Right cardiac atrium (tissue), 5 donors: Measurements from ENCODE around the gene FOXRED1. TPM values are rescaled to one million over a fixed set of nuclear protein-coding genes. Genes with fewer than 3 reads are reported as not detected.
"Not testable (repeated sequence)": the region's sequence is repeated elsewhere in the genome, so short reads cannot be mapped to it uniquely, and the experiment has no call there.

Source experiments
- ATAC-seq, 2 donors: fragments of 200-7000 bp; cut with Tn5 transposase; one replicate each; pipeline versions ENCODE4 v1.8.0 to v1.9.1; 2020; ENCODE audit warnings: moderate library complexity in 2 of 2, mild to moderate bottlenecking in 1 of 2
- DNase-seq, 3 donors: peaks; one replicate each; pipeline ENCODE4 v3.0.0-alpha.2; 2020
- H3K27ac ChIP-seq: one replicate; pipeline ENCODE4 v1.5.1; 2013; ENCODE audit warnings: mild to moderate bottlenecking, low read length, control low read depth, moderate library complexity
- H3K27me3 ChIP-seq: one replicate; pipeline ENCODE4 v1.6.1; 2013; ENCODE audit not compliant: control insufficient read depth, insufficient read depth
- H3K4me1 ChIP-seq: one replicate; pipeline ENCODE4 v1.6.1; 2013; ENCODE audit warnings: low read length; ENCODE audit not compliant: control insufficient read depth, insufficient read depth
- H3K4me3 ChIP-seq: one replicate; pipeline ENCODE4 v1.5.1; 2013; ENCODE audit warnings: low read length, control low read depth
- H3K9me3 ChIP-seq: one replicate; pipeline ENCODE4 v1.6.1; 2013; ENCODE audit warnings: low read length; ENCODE audit not compliant: control insufficient read depth
- WGBS: extraction: QIAGEN DNeasy Blood & Tissue Kit; methylation state at CpG from one replicate; pipeline ENCODE4 v1.1.7; 2013; 5-methylcytosine and 5-hydroxymethylcytosine counted together
- intact Hi-C, 4 donors: fragments of 100-400 bp; cut with DNase I; formaldehyde crosslinking; loops; one replicate each; pipeline versions ENCODE4 v1.11.0 to v1.14.0; 2022 to 2023
- polyA plus RNA-seq: library from polyadenylated mRNA; stranded (reverse); fragments of 200-250 nt; gene quantifications from one replicate; pipeline ENCODE4 v1.2.3, GENCODE V29; 2013
- total RNA-seq, 4 donors: library from RNA; stranded (reverse); fragmentation: NEBNext Ultra II Directional; extraction: Animal tissue kit (Norgen Biotek cat#: 25700); gene quantifications; one replicate each; pipeline ENCODE4 v1.2.1, GENCODE V29; 2021
- donor health status: healthy with polysubstance abuse.
- donor health status: DM: no; HTN: yes; CAD: no.
- donor health status: DM: no; HTN: no; CAD: no.
- donor health status: DM: no; HTN: yes; CAD: no; lungs with severe emphysema.
- donor health status: DM: yes; HTN: yes; CAD: no.

Gene FOXRED1
- total and polyA plus RNA-seq, 5 donors: 23.3 to 34.9 (median 26.6) TPM

DNA sequence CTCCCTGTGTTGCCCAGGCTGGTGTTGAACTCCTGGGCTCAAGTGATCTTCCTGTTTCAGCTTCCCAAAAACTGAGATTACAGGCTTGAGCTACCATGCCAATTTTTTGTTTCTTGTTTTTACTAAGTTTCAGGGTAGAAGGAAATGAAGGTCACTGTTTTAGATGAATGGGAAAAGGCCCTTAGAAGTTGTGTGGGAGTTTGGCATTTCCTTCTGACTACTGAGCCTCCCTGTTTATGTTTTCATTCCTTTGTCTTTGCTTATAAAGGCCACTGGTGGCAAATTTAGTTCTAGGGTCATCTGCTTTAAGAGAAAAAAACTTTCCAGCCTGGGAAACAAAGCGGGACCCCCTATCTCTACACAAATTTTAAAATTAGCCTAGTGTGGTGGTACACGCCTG lies 22.3 kb upstream of the FOXRED1 start:
- no peak overlapping the region for H3K4me3 ChIP-seq
- H3K27ac ChIP-seq: no peak overlapping the region
- no peaks in the 10 kb centered on the region for H3K27me3 ChIP-seq
- peak in 1 of 2 donors; percentile 79 for ATAC-seq
- no peaks in the 10 kb centered on the region for H3K4me1 ChIP-seq
- H3K9me3 ChIP-seq: no peaks in the 10 kb centered on the region
- DNase-seq: no peak
- intact Hi-C loops: no loop called here
- whole genome bisulfite sequencing: 73% methylated on average over 2 of the region's 2 CpGs

DNA sequence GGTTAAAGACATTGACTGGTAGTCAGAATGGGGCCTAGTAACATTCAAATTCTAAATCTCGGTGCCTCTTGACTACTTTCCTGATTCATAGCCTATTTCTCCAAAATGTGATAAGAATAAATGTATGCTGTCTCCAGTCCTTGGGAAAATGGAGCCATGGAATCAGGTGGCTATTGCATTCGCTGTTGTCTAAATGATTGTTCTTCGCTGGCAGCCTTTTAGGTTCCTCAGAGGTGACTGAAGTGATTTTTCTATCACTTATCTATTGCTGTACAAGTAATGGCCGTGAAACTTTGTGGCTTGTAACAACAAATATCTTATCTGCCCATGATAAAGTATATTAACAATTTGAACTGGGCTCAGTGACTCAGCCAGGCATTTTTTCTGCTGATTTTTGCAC lies 15.7 kb upstream of the FOXRED1 start:
- intact Hi-C loops: no loop called here
- Histone ChIP-seq H3K27ac (no peak overlapping the region), H3K9me3 (no peaks in the 10 kb centered on the region), H3K27me3 (no peaks in the 10 kb centered on the region), H3K4me1 (no peaks in the 10 kb centered on the region), H3K4me3 (no peak overlapping the region)
- no peak for ATAC-seq
- 89% methylated on average over 4 of the region's 4 CpGs for WGBS
- no peak for DNase-seq

DNA sequence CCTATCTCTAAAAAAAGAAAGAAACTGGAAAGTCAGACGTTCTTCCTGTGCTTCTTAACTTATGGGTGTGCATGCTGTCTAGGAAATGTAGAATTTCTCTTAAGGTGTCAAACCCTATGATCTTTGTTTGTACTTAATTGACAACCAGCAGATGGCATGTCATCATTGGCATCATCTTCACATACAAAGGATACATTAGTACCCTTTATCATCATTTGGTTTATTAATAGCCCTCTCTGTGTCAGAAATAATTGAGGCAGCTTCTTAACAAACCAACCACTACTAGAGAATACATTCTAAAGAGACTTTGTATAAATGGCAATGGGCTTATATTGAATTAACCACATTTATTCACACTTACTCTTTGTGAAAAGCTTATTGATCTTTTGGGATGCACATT lies 14.1 kb upstream of the FOXRED1 start:
- H3K4me1 ChIP-seq: no peaks in the 10 kb centered on the region
- intact Hi-C loops: no loop called here
- no peak overlapping the region for H3K27ac ChIP-seq

DNA sequence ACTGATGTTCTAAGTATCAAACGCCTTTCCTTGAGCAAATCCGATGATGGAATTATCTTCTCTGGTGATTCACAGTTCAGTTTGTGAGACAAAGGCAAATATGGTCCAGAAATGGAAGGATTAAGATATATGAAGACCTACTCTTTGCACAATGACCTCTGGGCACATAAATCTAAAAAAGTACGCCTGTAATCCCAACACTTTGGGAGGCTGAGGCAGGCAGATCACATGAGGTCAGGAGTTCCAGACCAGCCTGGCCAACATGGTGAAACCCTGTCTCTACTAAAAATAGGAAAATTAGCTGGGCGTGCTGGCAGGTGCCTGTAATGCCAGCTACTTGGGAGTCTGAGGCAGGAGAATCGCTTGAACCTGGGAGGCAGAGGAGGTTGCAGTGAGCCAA lies 13.4 kb upstream of the FOXRED1 start:
- H3K27me3 ChIP-seq, H3K9me3 ChIP-seq, DNase-seq, H3K27ac ChIP-seq, ATAC-seq, H3K4me1 ChIP-seq, intact Hi-C loops, H3K4me3 ChIP-seq: not testable (repeated sequence)
- 94% methylated on average over 5 of the region's 5 CpGs for WGBS

More for the DNA sequence above, 14.1 kb upstream of the FOXRED1 start:
- Histone ChIP-seq H3K4me3 (no peak overlapping the region), H3K27me3 (no peaks in the 10 kb centered on the region), H3K9me3 (no peaks in the 10 kb centered on the region)
- DNase-seq: no peak
- 42% methylated on average over 1 of the region's 1 CpG for WGBS
- ATAC-seq: no peak

DNA sequence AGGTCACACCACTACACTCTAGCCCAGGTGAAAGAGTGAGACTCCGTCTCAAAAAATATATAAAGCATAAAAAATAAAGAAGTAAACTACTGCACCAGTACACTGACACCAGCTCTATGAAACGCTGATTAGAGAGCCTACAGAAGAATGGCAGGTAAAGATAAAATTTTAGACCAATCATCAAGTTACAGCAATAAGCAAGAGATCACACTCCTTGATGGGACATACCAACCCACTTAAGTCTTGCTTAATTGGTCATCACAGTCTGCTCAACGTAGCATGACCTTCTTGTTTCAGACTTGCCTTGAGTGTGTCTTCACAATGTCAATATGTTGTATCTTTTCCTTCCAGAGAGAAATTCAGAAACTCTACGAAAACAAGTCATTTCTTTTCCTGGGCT lies 12.7 kb upstream of the FOXRED1 start:
- ATAC-seq: no peak
- WGBS: 91% methylated on average over 4 of the region's 4 CpGs
- Histone ChIP-seq H3K27me3 (no peaks in the 10 kb centered on the region), H3K4me3 (no peak overlapping the region), H3K9me3 (no peaks in the 10 kb centered on the region), H3K27ac (no peak overlapping the region), H3K4me1 (no peaks in the 10 kb centered on the region)
- no peak for DNase-seq
- intact Hi-C loops: no loop called here

DNA sequence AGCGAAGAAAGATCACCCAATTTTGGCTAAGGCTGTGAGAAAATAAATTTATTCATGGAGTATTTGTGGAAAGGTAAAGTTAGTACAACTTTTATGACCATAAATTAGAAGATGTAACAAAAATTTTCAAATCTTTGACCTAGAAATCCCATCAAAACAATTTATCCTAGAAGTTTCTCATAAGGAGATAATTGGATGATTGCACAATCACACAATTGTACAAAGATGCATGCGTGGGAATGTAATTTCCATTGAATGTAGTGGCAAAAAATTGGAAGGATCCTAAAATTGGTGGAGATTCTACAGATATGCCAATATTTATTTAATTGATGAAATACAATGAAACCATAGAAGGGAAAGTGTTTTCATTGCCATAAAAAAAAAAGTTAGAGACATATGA lies 11.8 kb upstream of the FOXRED1 start:
- no peak overlapping the region for H3K4me3 ChIP-seq
- intact Hi-C loops: no loop called here
- H3K9me3 ChIP-seq: no peaks in the 10 kb centered on the region
- no peaks in the 10 kb centered on the region for H3K27me3 ChIP-seq
- no peak overlapping the region for H3K27ac ChIP-seq
- no peak for DNase-seq
- no peak for ATAC-seq
- WGBS: 87% methylated on average over 2 of the region's 2 CpGs
- H3K4me1 ChIP-seq: no peaks in the 10 kb centered on the region

DNA sequence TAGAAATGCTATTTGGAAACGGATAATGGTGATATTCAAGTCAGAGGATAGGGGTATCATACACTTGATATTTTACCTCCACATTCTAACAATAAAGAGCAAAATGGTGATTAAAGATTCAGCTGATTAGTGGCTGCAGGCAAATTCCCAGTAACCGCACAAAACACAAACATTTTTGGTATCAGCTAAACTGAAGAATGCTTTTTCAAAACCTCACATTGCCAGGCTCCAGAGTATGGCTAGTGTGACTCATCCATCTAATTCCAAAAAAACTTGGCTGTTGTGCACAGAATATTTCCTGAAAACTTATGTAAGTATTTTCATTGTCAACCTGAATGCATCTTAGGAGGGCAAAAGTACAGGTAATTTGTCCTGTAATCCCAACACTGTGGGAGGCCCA lies 11.2 kb upstream of the FOXRED1 start:
- WGBS: 90% methylated on average over 2 of the region's 2 CpGs

DNA sequence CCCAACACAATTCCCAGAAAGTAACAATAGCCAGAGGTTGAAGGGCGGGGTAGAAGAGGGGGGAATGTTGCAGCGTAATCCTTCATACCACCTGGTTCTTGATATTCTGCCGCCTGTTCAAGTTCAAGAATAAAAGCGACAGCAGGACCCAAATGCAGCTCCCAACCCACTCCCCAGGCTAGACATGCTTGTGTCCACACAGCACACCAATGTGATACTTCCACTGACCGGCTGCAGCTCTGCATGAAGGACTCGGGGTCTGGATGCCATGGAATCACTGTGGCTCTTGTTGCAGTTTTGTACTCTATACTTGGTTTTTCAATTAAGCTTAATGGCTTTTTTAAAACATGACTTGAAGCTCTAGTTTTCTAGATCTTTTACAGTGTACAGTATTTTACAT lies 6.7 kb upstream of the FOXRED1 start:
- Histone ChIP-seq H3K27me3 (no peaks in the 10 kb centered on the region), H3K9me3 (no peaks in the 10 kb centered on the region), H3K27ac (no peak overlapping the region), H3K4me3 (no peak overlapping the region), H3K4me1 (no peaks in the 10 kb centered on the region)
- DNase-seq (no peak), ATAC-seq (no peak)
- intact Hi-C loops: no loop called here
- 92% methylated on average over 6 of the region's 6 CpGs for WGBS

More for the DNA sequence above, 11.2 kb upstream of the FOXRED1 start:
- DNase-seq (no peak), ATAC-seq (no peak)
- Histone ChIP-seq H3K9me3 (no peaks in the 10 kb centered on the region), H3K27ac (no peak overlapping the region), H3K4me1 (no peaks in the 10 kb centered on the region), H3K27me3 (no peaks in the 10 kb centered on the region), H3K4me3 (no peak overlapping the region)
- intact Hi-C loops: no loop called here

DNA sequence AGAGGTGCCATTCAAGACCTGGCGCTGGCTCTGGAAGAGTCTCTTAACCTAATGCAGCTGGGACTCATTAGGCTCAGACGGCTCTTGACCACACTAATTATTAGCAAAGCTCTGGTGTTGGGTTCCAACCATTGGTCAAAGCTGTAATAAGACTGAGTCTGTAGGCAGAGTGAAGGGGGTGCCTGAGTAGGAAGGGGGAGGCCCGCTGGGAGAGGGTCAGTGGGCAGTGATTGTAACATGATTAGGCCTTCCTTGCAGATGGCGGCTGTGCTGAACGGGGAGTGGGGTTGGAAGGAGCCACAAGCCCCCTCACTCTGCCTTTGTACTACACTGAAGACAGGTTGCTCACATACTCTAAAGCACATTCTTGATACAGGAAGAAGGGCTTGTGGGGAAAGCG lies 5.5 kb upstream of the FOXRED1 start:
- no peaks in the 10 kb centered on the region for H3K9me3 ChIP-seq
- H3K27ac ChIP-seq: no peak overlapping the region
- intact Hi-C loops: no loop called here
- WGBS: 88% methylated on average over 6 of the region's 6 CpGs
- ATAC-seq: no peak
- no peak overlapping the region for H3K4me3 ChIP-seq
- H3K4me1 ChIP-seq: peaks cover 3% of the 10 kb centered on the region
- DNase-seq: no peak
- H3K27me3 ChIP-seq: no peaks in the 10 kb centered on the region

DNA sequence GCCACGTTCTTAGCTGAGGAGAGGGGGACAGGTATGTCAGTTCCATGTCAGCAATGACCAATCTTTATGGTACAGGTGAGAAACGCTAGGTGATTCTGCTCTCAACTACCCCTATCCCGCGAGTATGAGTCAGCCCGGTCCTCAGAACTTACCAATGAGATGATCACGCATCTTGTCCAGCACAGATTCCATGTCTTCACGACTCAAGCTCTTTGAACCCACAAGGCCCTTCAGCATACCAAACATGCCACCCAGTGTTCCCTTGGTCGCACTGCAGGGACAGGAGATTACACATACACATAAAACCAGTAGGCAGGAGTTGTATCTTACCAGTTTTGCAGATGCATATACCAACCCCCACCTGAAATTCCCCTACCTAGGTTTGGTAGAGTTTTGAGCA lies 3.1 kb upstream of the FOXRED1 start:
- Histone ChIP-seq H3K9me3 (no peaks in the 10 kb centered on the region), H3K4me3 (no peak overlapping the region), H3K27ac (no peak overlapping the region), H3K4me1 (peaks cover 3% of the 10 kb centered on the region), H3K27me3 (no peaks in the 10 kb centered on the region)
- WGBS: 84% methylated on average over 8 of the region's 8 CpGs
- DNase-seq (no peak), ATAC-seq (no peak)
- intact Hi-C loops: no loop called here

DNA sequence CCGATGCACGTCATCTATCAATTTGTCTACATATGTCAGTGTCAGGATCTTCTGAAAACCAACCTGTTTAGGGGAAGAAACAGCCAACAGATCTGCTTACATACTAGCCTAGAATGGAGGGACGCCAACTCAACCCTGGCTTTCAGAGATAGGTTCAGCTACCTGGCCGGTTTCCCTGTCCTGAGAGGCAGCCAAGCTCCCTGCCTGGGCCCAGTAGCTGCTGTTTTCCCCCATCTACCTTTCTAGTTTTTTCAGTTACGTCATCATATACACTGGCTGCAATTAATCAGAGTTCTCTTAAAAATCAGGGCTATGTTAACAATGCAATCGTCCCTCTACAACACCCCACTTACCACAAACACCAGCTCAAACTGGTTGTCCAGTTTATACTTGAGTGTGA lies 1.3 kb upstream of the FOXRED1 start:
- 72% methylated on average over 6 of the region's 6 CpGs for WGBS
- Histone ChIP-seq H3K4me3 (peak overlapping the region; percentile 84), H3K27me3 (no peaks in the 10 kb centered on the region), H3K4me1 (peaks cover 3% of the 10 kb centered on the region), H3K9me3 (no peaks in the 10 kb centered on the region), H3K27ac (no peak overlapping the region)
- no peak for ATAC-seq
- DNase-seq: no peak
- intact Hi-C loops: no loop called here

DNA sequence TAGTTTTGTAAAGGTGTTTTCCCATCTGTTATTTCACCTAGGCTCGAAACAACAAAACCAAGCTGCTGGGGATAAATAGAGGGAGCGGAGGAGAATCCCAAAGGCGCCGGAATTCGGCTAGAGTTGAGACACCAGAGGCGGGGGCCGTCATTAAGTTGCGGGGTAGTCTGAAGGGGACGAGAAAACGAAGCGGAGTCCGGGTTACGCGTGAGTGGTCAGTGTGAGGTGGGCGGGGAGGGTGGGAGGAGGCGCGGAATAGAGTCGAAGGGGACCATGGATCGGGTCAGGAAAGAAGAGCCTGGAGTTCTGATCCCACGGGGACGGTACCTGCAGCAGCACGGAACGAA lies 620 bp upstream of the FOXRED1 start:
- ATAC-seq (peak; percentile 16 to 47), DNase-seq (no peak)
- Histone ChIP-seq H3K9me3 (no peaks in the 10 kb centered on the region), H3K4me1 (peaks cover 3% of the 10 kb centered on the region), H3K27me3 (no peaks in the 10 kb centered on the region), H3K4me3 (peak overlapping the region; percentile 84), H3K27ac (peak overlapping the region; percentile 85)
- intact Hi-C loops: no loop called here
- under 1% methylated on average over 23 of the region's 23 CpGs for WGBS
